ENCODE data around the gene EDEM2.
"Not testable (repeated sequence)": the region's sequence is repeated elsewhere in the genome, so short reads cannot be mapped to it uniquely, and the experiment has no call there.

Gene EDEM2

DNA sequence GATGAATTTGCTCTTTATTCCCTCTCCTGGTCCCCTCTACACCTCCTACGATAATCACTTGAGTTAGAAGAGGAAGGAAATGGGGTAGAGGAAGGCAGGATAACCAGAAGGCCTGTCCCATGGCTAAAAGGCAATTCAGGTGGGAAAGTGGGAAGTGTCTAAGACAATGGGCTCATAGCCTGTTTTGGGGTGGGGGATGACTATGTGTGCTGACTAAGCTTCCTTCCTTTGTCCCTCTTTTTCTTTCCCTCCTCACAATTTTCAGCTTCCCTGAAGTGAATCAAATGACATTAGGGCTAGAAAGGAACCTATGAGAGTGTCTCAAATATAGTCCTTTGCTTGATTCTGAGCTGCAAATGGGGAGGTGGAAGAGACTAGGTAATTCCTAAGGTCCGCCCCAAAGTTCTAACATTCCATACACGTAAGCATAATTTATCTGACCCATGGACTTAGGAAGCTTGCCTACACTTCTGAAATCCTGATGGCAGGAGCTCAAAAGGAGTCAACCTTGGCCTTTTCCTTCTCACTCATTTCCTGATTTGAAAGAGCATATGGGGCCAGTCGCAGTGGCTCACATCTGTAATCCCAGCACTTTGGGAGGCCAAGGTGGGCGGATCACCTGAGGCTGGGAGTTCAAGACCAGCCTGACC, 24.3 kb downstream of the EDEM2 start:
- no peak for DNase-seq

DNA sequence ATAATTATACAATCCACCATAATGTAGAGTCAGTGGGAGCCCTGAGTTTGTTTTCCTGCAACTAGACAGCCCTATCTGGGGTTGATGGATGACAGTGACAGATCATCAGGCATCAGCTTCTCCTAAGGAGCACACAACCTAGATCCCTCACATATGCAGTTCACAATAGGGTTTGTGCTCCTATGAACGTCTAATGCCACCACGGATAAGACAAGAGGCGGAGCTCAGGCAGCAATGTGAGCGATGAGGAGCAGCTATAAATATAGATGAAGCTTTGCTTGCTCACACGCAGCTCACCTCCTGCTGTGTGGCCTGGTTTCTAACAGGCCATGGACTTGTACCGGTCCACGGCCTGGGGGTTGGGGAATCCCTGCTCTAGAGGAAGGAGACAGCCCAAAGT, 25.9 kb downstream of the EDEM2 start:
- DNase-seq, result no peak

DNA sequence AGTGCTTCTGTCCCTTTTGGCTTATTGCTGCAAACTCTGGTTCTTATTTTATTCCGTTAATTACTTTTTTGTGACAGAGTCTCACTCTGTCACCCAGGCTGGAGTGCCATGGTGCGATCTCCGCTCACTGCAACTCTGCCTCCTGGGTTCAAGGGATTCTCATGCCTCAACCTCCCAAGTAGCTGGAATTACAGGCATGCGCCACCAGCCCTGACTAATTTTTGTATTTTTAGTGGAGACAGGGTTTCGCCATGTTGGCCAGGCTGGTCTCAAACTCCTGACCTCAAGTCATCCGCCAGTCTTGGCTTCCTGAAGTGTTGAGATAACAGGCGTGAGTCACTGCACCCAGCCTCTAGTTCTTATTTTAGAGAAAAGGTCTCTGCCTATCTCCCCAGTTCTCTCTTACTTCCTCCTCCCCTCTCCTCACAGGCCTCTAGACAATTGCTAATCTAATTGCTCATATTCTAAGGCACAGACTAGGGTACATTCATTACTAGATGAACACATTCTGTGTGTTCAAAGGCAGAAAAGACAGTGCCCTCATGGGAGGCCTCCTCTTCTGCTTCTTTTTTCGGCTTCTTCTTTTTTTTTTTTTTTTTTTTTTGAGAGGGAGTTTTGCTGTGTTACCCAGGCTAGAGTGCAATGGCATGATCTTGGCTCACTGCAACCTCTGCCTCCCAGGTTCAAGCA, 27.0 kb downstream of the EDEM2 start:
- DNase-seq, result no peak

DNA sequence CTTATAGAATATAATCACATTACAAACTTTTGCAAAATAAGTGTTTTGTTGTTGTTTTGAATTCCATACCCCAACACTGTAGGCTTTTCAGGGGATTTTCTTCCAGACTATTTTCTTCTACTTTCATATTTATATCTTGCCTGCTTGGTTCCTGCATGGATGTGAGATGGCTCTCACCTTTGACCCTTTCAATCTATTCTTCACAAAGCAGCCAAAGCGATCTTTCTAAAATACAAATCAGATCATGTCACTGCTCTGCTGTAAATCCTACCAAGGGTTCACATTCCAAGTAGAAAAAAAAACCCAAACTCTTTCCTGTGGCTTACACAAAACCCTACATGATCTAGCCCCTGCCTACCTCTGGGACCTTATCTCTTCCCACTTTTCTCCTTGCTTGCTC, 29.5 kb downstream of the EDEM2 start:
- no peak for DNase-seq

DNA sequence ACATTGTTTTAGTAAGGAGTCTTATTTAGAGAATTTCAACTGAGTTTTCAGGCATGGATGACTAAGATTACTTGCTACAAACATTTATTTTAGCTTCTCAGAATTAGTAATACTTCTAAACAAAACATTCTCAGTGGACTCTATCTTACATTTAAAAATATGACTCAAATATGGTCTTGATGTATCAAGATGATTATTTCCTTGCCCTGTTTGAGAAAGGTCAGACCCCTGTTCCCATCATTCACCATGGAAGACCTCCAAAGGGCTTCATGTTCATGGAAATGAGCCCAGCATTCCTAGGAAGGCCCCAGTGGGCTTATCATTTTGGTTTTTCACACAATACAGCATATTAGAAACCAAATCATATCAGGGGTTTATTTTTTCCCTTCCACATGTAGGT, 29.9 kb downstream of the EDEM2 start:
- DNase-seq, result no peak

DNA sequence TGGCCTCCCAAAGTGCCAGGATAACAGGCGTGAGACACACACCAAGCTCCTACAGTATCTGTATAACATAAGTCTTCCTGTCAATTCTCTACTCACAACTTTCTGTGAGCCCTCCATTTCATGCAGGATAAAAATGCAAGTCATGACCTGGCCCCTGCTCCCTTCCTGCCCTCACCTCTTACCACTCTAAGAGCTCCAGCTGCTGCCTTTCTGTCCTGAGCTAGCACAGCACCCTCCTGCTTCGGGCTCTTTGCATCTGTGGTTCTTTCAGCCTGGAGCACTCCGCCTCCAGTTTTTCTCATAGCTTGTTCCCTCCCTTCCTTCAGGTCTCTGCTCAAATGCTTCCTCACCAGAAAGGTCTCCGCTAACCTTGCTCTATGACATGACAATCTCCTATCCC, 30.9 kb downstream of the EDEM2 start:
- DNase-seq, result no peak

DNA sequence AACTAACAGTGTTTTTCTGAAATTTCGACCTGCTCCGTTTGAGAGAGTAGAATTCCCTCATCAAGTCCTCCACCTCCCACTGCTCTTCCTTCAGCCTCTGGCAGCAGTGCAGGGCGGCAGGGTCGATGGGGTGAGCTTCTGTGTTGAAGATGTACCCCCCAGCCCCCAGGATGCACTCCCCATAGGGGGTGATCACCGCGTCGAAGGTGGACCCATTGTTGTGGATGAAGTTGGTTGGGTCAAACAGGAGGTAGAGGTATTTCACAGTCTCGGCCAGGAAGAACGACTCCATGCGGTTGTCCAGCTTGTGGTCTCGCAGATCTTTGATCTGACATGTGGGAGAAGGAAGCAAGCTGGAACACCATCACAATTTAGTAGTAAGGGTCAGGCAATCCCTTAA, 31.5 kb downstream of the EDEM2 start:
- no peak for DNase-seq

DNA sequence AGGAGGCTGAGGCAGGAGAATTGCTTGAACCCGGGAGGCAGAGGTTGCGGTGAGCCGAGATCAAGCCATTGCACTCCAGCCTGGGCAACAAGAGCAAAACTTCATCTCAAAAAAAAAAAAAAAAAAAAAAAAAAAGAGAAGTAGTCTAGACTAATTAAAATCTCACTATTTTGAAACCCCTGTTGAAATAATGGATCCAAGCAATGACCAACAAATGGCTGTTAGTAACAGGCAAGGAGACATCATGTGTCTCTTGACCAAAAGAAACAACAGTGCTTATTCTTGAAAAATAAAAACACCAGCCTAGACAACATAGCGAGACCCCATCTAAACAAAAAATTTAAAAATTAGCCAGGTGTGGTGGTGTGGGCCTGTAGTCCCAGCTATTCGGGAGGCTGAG, 34.9 kb downstream of the EDEM2 start:
- not testable (repeated sequence) for DNase-seq

DNA sequence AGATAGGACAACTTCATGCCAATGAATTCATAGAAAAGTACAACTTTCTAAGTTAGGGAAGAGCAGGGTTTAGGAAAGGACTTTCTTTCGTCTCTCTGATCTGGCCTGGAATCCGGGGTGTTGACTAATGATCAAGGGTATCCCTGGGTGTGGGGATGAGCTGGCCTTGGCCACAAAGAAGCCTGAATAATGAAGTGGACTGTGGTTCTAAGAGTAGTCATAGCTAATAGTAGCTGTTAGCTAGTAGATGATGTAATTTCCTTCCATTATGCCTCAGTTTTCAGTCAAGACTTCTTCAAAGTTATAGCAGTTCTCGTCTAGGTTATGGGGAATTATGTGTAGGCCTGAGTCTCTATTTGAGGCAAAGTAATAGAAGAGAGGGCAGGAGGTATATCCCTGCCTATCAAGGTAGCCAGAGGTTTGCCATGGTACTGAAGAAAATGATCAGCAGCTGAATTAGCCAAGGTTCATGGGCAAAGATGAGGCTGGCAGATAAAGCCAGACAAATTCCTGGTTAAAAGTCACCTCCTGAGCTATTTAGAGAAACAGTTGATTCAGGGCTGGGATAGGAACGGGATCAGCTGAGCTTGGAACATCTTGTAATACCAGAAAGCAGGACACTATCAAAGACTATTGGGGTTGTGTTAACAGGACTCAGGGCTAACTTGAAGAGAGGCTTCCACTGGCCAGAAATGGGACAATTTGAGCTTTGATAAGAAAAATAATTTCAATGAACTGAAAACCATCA, 35.8 kb downstream of the EDEM2 start:
- no peak for DNase-seq

DNA sequence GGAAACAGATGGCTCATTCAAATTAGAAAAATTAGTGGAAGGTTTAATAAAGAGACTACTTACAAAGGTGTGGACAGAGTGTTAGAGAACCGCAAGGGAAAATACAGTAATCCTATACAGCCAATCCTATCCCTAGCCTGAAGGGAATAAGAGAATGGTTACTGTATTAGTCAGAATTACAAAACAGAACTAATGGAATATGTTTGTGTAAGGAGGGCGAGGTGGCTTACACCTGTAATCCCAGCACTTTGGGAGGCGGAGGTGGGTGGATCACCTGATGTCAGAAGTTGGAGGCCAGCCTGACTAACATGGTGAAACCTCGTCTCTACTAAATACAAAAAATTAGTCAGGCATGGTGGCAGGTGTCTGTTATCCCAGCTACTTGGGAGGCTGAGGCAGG, 38.2 kb downstream of the EDEM2 start:
- DNase-seq, result no peak

DNA sequence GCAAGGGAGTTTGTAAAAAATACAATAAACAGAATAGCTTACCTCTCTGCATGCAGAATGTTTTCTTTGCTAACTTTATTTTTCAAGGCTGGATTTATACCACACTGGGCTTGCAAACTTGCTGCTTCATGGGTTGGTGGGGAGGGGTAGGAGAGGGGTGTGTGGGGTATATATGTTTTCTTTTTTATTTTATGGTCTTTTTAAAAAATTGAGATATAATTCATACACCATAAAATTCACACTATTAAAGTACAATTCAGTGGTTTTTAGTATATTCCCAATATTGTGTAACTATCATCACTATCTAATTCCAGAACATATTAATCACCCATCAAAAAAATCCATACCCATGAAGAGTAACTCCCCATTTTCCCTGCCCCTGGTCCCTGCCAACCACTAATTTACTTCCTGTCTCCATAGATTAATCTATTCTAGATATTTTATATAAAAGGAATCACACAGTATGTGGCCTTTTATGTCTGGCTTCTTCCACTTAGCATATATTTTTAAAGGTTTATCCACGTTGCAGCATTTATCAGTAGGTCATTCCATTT, 40.2 kb downstream of the EDEM2 start:
- no peak for DNase-seq

DNA sequence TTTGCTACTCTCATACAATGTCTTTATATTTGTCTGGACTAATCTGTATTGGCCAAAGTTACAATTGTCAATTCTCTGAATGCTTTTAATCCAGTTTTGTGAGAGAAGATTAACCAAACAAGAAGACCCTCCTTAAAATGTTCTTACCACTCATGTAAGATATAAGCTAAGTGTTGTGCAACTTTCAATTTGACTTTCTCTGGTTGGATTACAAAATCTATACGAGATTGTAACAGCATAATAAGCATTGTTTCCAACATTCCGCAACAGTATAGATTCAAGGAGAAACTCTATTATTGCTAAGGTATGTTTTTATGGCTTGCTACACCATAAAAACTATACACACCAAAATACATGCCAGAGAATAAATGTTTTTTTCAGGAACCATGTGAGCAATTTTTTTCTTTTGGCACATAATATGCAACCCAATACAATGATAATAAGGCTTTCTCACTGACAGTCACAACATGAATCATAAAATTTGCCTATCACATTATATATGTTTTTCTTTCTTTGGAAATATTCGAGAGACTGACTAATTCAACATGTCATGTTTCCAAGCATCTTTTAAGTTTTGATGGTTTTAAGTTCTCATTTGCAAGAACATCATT, 42.3 kb downstream of the EDEM2 start:
- no peak for DNase-seq

DNA sequence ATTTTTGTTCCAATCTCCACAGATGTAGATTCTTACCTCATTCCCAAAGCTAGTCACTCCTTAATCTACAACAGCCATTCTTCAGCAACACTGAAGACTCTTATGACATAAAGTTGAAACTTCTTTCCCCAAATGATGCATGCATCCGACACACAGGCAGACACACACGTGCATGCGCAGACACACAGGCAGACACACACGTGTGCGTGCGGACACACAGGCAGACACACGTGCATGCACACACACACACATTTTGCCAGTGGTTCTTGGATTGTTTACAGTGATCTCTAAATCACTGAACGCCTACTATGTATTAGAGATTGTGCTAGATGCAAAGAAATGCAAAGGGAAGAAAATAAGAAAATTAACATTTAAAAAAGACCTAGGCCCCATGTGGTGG, 45.5 kb downstream of the EDEM2 start:
- no peak for DNase-seq

DNA sequence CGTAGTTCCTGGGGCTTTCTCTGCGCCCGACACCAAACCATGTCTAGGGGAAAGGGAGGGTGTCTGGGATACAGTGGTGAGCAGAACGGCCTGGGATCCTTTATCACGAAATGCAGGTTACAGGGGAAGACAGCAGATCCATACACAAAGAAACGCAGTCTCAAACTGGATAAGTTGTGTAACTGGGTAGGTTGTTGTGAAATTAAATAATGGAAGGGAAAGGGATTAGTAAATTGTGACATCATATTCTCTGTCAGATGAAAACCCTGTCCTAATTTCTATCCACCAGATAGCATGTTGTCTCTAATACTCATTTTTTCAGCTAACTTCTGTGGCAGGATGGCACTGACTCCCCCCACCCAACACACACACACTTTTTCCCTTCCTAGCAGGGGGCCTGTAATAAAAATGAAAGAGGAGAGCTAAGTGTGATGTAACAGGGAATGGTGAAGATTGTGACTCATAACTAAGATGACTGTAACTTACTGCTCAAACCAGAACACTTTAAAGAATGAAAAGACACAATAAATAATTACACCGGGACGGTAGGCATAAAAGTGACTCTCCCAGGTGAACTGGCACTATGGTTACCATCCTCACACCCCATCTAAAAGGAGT, 53.8 kb downstream of the EDEM2 start:
- DNase-seq, result peak; percentile 27 to 69

DNA sequence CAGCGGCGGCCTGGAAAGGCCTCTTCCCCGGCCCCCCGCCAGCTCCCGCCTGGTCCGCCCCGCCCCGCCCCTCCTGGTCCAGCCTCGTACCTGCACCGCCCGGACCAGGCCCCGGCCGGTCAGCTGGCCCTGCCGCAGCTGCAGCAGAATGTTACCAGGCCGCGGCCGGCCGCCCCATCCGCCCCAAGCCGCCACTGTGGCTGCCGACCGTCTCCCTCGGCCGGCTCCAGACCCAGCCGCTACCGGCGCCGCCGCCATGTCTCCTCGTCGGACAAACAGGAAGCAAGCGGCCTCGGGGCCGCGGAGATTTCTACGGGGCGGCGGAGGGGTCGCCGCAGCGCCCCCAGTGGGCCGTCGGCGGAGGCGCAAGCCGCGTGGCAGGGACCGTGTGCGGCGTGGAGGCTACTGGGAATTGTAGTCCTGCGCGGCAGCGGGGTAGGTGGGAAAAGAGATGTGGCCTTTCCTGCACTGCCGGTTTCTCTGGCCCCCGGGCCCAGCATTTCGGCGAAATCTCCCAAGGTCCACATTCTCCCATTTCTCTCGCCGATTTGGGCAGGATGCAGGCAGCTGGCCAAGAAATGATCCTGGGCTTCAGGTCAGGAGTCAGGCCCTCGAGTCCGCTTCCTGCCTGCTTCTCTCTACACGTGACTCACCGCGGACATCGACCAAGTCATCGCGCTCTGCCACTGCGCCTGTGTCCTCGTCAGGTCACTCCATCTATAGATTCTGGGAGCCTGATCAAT, 54.4 kb downstream of the EDEM2 start, which contains the start of gene TRPC4AP:
Gene TRPC4AP (minus strand): TSS at position 284 of the 743 bp plus-strand sequence. CDS start 26 bp downstream, at position 258.
- DNase-seq, result peak; percentile 85 to 86

DNA sequence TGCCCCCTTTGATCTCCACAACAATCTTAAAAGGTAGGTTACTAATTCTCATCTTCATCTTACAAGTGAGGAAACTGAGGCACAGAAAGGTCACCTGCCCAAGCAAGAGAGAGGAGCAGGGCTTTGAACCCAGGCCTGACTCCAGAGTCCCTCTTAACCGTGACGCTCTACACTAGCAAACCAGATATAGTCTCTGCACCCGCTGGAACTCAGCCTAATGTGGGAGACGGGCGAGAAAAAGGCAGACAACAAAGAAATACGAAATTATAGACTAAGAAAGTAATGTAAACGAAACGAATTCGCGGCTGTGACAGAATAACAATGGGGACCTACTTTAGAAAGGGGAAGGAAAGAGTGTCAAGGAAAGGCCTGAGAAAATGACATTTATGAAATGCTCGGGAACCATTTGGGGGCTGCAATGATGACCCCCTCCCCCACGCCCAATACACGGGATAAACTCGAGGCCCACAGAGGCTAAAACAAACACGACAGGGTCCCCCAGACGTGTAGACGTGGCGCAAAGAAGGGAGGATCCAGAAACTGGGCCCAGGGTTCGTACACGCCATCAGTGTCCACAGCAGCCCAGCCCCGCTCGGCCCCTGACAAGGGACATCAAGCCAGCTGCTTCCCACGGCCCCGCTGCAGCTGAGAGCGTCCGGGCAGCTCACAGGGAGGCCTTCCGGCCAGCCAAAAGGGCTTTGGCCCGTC, 55.2 kb downstream of the EDEM2 start:
- no peak for DNase-seq

DNA sequence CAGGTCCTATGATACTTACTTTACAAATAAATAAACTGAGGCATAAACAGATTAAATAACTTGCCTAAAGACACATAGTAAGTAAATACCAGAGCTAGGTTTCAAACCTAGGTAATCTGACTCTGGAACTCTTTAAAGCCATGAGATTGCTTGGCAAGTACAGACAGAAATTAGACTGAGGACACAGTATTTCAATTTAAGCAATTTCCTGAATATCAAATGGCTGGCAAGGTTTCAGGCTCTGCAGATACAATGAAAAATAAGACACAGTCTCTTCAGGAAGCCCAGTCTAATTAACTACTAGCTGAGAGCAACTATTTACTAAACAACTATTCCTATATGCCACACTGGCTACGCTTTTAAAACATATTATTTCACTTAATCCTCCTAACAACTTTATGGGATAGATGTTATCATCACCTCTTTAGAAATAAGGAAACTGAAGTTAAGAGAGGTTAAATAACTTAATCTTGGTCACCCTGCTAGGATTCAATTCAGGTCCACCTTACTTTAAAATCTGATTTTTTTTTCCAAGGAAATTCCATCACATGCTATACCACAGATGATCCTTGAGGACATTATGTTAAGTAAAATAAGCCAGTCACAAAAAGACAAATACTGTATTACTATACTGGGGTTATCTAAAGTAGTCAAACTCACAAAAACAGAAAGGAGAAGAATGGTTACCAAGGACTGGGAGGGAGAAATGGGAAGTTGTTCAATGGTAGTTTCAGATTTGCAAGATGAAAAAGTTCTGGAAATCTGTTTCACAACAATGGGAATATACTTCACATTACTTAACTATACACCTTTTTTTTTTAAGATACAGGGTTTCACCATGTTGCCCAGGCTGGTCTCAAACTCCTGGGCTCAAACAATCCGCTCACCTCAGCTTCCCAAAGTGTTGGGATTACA, 58.6 kb downstream of the EDEM2 start:
- DNase-seq, result no peak

DNA sequence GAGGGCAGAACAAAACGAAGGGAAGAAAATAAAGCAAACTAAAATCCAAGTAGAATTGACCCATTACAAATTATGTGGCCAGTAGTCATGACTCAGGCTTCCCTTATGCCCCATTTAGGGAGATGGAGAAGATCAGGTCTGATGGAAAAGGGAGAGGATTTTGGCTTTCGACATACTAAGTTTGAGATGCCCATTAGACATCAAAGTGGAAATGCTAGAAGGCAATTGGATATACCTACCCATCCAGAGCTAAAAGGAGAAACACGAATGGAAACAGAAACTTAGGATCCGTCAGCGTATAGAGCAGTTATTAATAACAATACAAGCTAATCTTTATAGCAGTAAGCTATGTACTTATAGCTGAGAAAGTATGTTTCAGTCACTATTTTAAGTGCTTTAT, 59.3 kb downstream of the EDEM2 start:
- DNase-seq, result no peak

DNA sequence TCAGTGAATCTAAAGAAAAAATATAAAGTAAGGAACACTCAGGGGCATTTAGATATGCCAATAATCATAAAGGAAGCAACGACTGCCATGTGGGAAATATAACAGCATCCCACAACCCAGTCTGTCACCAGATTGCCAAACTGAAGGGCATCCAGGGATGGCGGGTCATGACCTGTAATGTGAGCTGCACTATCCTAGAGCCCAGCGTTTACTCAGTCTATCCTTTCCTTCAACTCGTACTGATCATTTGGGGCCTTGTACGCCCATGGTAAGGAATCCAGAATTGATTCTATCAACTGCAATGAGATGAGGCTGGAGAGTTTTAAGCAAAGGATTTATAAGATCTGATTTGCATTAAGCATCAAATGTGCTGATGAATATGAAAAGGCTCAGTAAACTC, 59.8 kb downstream of the EDEM2 start:
- DNase-seq, result no peak
